ENCODE data around the gene PIGU.
A peak's percentile ranks its signal among the peaks of the same experiment; 100 is the strongest.
"Not testable (repeated sequence)": the region's sequence is repeated elsewhere in the genome, so short reads cannot be mapped to it uniquely, and the experiment has no call there.

Gene PIGU

GRCh38 chr20:34715384-34715783 lies 38.5 kb upstream of the PIGU start:
- no peak overlapping the region for H3K4me3 ChIP-seq (replicated peaks; ENCODE audit: low read depth, low read length)
- TF ChIP-seq CTCF (IDR thresholded peaks at IDR 0.05; ENCODE audit: low read length, missing control alignments), result no peak
- no peak for DNase-seq (ENCODE audit: low read depth)

- DNase-seq (ENCODE audit: low read depth), result not testable (repeated sequence)
Observed at GRCh38 chr20:34713944-34714515, 37.1 kb upstream of the PIGU start.

GRCh38 chr20:34713194-34713943 lies 36.5 kb upstream of the PIGU start:
- H3K4me3 ChIP-seq (replicated peaks; ENCODE audit: low read depth, low read length), result no peak overlapping the region
- peak; percentile 99 for DNase-seq (ENCODE audit: low read depth)

More at GRCh38 chr20:34713944-34714515, 37.1 kb upstream of the PIGU start:
- H3K4me3 ChIP-seq (replicated peaks; ENCODE audit: low read depth, low read length), result not testable (repeated sequence)

GRCh38 chr20:34712525-34713192 lies 35.8 kb upstream of the PIGU start:
- no peak for DNase-seq (ENCODE audit: low read depth)
- no peak overlapping the region for H3K4me3 ChIP-seq (replicated peaks; ENCODE audit: low read depth, low read length)
- TF ChIP-seq CTCF (IDR thresholded peaks at IDR 0.05; ENCODE audit: low read length, missing control alignments), result no peak

More at GRCh38 chr20:34713194-34713943, 36.5 kb upstream of the PIGU start:
- TF ChIP-seq CTCF (IDR thresholded peaks at IDR 0.05; ENCODE audit: low read length, missing control alignments), result no peak

- no peak overlapping the region for H3K4me3 ChIP-seq (replicated peaks; ENCODE audit: low read depth, low read length)
- DNase-seq (ENCODE audit: low read depth), result no peak
- TF ChIP-seq CTCF (IDR thresholded peaks at IDR 0.05; ENCODE audit: low read length, missing control alignments), result no peak
Observed at GRCh38 chr20:34711813-34712430, 35.0 kb upstream of the PIGU start.

GRCh38 chr20:34710861-34711574 lies 34.1 kb upstream of the PIGU start:
- no peak overlapping the region for H3K4me3 ChIP-seq (replicated peaks; ENCODE audit: low read depth, low read length)
- TF ChIP-seq CTCF (IDR thresholded peaks at IDR 0.05; ENCODE audit: low read length, missing control alignments), result no peak
- DNase-seq (ENCODE audit: low read depth), result no peak

- no peak for TF ChIP-seq CTCF (IDR thresholded peaks at IDR 0.05; ENCODE audit: low read length, missing control alignments)
- no peak for DNase-seq (ENCODE audit: low read depth)
- peak overlapping the region; percentile 40 for H3K4me3 ChIP-seq (replicated peaks; ENCODE audit: low read depth, low read length)
Observed at GRCh38 chr20:34710568-34710839, 33.6 kb upstream of the PIGU start.
